Measurements from ENCODE around the gene IL17F. TPM values are rescaled to one million over a fixed set of nuclear protein-coding genes. Genes with fewer than 3 reads are reported as not detected.

Gene IL17F
- total RNA-seq, 1 donor from 2014 or later = not detected

DNA sequence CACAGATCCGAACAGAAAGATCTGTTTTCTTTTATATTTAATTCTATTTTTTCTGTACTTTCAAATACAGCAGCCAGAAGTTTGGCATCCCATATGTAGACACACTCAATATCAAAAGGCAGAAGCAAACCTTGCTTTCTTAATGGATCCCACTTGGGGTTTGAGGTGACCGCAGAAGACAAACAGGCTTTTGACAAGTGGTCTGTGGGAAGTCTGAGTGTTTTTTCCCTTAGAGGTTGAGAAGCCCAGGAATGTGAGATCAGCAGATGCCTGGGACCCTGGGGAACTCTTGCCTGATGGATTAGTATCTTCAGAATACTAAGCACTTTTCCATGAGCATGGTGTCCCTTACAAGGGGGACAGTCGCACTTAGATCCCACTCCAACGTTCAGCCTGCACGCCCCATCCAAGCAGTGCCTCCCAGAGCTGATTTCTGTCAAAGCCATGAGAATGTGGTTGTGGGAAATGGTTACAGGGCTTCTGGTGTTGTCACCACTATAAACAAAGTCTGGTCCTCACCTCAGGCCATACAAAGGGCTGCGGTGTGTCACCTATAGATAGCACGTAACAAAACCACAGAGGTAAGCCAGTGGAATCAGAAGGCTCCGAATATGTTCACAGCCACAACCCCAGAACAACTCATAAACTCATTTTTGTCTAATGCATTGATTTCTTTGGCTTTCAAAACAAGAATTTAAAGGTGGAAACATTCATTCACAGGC lies 12.7 kb downstream of the IL17F start:
- H3K4me3 ChIP-seq (ENCODE audit: low read depth, low read length) = no peak overlapping the region
- DNase-seq (ENCODE audit: low read depth) = no peak
- TF ChIP-seq, protein P1, sequence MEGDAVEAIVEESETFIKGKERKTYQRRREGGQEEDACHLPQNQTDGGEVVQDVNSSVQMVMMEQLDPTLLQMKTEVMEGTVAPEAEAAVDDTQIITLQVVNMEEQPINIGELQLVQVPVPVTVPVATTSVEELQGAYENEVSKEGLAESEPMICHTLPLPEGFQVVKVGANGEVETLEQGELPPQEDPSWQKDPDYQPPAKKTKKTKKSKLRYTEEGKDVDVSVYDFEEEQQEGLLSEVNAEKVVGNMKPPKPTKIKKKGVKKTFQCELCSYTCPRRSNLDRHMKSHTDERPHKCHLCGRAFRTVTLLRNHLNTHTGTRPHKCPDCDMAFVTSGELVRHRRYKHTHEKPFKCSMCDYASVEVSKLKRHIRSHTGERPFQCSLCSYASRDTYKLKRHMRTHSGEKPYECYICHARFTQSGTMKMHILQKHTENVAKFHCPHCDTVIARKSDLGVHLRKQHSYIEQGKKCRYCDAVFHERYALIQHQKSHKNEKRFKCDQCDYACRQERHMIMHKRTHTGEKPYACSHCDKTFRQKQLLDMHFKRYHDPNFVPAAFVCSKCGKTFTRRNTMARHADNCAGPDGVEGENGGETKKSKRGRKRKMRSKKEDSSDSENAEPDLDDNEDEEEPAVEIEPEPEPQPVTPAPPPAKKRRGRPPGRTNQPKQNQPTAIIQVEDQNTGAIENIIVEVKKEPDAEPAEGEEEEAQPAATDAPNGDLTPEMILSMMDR (conservative IDR thresholded peaks at IDR 0.05; ENCODE audit: low read depth, low read length) = no peak

DNA sequence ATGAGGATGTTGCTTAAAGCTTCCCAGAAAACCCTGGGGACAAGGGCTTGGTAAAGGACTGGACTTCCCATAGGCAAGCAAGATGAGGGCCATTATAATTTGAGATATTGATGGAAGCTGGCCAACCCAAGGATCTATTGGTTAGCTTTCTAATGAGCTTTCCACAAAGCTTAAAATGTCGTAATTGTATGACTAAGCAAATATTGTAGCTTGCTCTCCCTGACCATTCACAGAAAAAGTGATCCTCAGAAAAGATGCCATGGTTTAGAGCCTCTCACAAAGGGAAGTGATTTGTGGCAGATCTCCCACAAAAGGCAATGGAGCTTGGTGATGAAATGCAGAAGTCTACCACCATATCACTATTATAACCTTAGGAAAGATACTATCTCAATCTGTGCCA lies 13.6 kb downstream of the IL17F start:
- DNase-seq (ENCODE audit: low read depth) = no peak
- TF ChIP-seq, protein P1 (conservative IDR thresholded peaks at IDR 0.05; ENCODE audit: low read depth, low read length) = no peak
- no peak overlapping the region for H3K4me3 ChIP-seq (ENCODE audit: low read depth, low read length)

DNA sequence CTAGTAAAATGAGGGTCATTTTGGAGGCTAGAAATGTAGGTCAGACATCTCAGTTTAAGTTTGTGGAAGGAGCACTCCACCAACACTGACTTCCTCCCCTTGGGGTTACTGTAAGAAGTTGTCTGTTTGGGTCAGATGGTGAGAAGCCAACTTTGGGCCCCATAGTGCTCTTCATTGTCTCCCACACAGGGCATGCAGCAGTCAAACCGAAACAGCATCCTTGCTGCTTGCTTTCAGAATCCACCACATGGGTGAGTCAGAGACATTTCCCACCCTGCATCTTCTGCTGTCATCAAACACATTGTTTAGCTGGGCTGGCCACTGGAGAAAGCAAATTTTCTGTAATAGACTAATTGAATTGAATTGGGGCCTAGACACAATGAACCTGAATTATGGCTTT lies 16.8 kb downstream of the IL17F start:
- TF ChIP-seq, protein P1 (conservative IDR thresholded peaks at IDR 0.05; ENCODE audit: low read depth, low read length) = no peak
- DNase-seq (ENCODE audit: low read depth) = no peak
- H3K4me3 ChIP-seq (ENCODE audit: low read depth, low read length) = no peak overlapping the region

DNA sequence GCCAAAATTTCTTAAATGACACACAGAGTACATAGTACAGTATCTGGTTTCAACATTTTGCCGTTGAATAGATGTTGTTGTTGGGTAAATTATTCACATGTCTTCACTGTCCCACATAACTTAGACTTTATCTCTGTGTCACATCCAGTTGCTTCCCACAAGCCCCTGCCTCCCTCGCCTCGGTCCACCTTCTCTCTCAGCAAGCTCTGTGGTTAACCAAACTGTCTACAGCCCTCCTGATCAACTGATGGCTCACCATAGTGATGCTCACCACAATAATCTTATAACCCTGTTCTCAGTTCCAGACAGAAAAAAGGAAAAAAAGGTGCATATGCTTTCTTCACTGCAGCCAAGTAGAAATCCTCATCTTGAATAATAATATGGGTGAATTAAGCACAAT lies 23.0 kb downstream of the IL17F start:
- no peak overlapping the region for H3K4me3 ChIP-seq (ENCODE audit: low read depth, low read length)
- TF ChIP-seq, protein P1 (conservative IDR thresholded peaks at IDR 0.05; ENCODE audit: low read depth, low read length) = no peak
- no peak for DNase-seq (ENCODE audit: low read depth)

DNA sequence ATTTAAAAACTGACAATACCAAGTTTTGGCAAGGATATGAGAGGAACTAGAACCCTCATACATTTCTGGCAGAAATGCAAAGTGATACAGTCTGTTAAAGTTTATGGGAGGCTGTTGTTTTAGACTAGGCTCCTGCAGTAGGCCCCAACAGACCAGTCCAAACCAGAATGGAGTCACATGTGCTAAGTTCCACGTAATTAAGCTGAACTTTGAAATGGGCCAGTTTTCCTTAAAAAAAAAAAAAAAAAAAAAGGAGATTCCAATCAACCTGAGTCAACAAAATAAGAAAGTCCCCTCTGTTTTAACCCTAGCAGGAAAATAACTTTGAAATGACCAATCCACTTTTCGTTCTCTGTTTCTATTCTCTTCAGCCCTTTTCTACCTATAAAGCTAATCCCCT lies 26.5 kb downstream of the IL17F start:
- H3K4me3 ChIP-seq (ENCODE audit: low read depth, low read length) = no peak overlapping the region
- DNase-seq (ENCODE audit: low read depth) = peak; percentile 42
- TF ChIP-seq, protein P1 (conservative IDR thresholded peaks at IDR 0.05; ENCODE audit: low read depth, low read length) = no peak

DNA sequence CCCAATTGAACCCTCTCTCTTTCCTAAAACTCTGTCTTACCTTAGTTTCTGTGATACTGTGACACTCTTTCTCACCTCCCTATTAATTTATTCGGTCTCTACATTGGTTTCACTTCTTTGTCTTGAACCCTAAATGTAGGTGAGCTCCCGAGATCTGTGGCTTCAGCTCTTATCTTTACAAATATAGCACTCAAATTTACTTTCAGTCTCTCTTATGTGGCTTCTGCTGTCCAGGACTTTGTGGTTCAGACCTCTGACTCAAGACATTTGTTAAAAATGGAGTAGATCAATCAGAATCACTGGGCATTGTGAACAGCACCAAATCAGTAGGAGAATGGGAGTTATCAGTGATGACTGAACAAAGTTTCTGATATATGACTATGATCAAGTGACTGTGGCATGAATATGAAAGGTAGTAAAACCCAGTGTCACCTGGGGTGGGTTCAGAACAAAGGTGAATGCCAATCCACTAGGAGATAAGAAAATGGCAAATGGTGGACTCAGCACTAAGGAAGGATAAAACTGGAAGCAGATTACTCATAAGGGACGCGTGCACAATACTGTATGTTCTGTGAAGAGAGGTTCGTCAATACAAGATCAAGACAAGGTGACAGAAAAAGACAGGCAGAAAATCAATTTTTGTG lies 27.2 kb downstream of the IL17F start:
- no peak overlapping the region for H3K4me3 ChIP-seq (ENCODE audit: low read depth, low read length)
- no peak for DNase-seq (ENCODE audit: low read depth)
- TF ChIP-seq, protein P1 (conservative IDR thresholded peaks at IDR 0.05; ENCODE audit: low read depth, low read length) = no peak

DNA sequence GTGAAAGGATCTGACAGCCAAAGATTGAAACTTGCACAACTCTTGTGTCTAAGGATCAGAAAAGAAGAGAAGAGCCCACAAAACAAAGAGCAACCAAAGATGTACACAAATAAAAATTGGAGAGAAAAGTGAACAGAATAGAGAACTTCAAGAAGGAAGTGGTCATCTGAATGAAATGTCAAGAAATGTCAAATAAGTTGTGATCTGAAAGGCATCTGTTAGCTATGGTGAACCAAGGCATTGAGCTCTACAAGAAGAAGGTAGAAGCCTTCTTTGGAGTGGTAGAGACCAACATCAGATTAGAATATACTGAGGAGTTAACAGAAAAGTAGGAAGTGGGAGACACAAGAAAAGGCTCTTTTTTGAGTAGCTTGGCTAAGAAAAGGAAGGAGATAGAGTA lies 28.5 kb downstream of the IL17F start:
- no peak for DNase-seq (ENCODE audit: low read depth)
- TF ChIP-seq, protein P1 (conservative IDR thresholded peaks at IDR 0.05; ENCODE audit: low read depth, low read length) = no peak
- no peak overlapping the region for H3K4me3 ChIP-seq (ENCODE audit: low read depth, low read length)

All from epithelial cell of proximal tubule (primary cell).